PC-9 (cell line): ENCODE measurements around the gene ITGA6.

ENCODE experiments used
- CTCF ChIP-seq: fragments of 200-600 bp; sonication (generic); conservative IDR thresholded peaks from 2 replicates; pipeline ENCODE4 v1.6.1; 2017; ENCODE audit warnings: mixed run types, antibody characterized with exemption, mild to moderate bottlenecking, moderate library complexity
- EZH2 ChIP-seq: fragments of 200-600 bp; sonication (generic); IDR thresholded peaks from 2 replicates; pipeline ENCODE4 v1.8.0; 2017; ENCODE audit warnings: antibody characterized with exemption, low read depth

DNA sequence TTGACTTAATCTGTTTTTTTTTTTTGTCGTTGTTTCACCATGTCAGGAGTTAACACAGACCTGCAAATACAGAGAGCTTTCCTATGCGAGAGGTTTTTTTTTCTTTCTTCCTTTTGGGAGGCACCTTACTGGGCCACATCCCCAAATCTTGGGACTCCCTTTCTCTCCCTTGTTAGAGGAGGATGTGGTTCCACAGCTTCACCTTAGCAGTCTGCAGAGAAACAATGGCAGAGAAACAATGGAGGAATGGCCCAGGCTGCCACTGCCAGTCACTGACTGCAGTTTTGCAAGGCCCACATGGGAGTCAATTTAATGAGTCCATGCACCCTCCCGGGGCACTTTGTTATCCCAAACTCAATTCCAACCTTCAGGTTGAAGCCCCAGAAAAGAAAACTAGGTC lies 107.7 kb downstream of the ITGA6 start:
- no peak for TF ChIP-seq CTCF
- no peak for TF ChIP-seq EZH2
